ENCODE measurements around the gene MAZ.
"Not testable (repeated sequence)": the region's sequence is repeated elsewhere in the genome, so short reads cannot be mapped to it uniquely, and the experiment has no call there.

- not testable (repeated sequence) for TF ChIP-seq POLR2AphosphoS5 (IDR thresholded peaks at IDR 0.05; ENCODE audit: low read depth, low read length); POLR2A (IDR thresholded peaks at IDR 0.05; ENCODE audit: low read depth, low read length); TAF1 (IDR thresholded peaks at IDR 0.05; ENCODE audit: borderline replicate concordance, low read depth, low read length)
These were observed 45.1 kb upstream of the MAZ start for GRCh38 chr16:29761280-29761651.

Measured in GM12892 (cell line).